NCI-H2227 treated with DMSO at 0.1 percent for 48 hours (cell line): ENCODE measurements around the gene PARN.
"Not testable (repeated sequence)": the region's sequence is repeated elsewhere in the genome, so short reads cannot be mapped to it uniquely, and the experiment has no call there.

Experiments
- DNase-seq: peaks from one replicate; lab custom pipeline; 2025; lab: John Stamatoyannopoulos, UW

PARN gene

DNA sequence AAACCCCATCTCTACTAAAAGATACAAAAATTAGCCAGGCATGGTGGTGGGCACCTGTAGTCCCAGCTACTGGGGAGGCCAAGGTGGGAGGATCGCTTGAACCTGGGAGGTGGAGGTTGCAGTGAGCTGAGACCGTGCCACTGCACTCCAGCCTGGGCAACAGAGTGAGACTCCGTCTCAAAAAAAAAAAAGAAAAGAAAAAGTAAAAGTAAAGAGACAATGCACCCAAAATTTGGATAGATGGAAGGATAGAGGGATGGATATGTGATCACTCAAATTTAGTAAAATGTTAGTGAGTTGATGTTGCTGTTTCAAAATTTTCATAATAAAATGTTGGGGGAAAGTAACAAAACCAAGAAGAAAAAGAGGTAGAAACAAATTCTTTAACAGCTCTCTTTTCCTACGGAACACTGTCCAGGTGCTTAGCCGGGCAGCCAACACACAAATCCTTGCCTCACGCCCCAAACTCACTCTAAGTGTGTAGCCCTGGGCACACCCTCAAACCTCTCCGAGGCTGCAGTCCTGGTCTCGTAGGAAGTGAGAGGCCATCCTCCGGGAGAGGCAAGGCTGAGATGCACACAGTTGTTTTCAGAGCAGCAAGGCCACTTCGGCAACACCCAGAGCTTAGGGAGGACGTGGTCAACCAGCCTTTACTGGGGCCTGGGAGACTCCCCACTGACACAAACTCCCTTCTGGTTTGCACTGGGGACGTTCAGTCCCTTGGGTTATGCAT, 228.9 kb downstream of the PARN start:
- not testable (repeated sequence) for DNase-seq

- DNase-seq: no peak
Measured at GRCh38 chr16:14400285-14400977, 229.6 kb downstream of the PARN start.

- no peak for DNase-seq
Measured at GRCh38 chr16:14399378-14400284, 230.4 kb downstream of the PARN start.

DNA sequence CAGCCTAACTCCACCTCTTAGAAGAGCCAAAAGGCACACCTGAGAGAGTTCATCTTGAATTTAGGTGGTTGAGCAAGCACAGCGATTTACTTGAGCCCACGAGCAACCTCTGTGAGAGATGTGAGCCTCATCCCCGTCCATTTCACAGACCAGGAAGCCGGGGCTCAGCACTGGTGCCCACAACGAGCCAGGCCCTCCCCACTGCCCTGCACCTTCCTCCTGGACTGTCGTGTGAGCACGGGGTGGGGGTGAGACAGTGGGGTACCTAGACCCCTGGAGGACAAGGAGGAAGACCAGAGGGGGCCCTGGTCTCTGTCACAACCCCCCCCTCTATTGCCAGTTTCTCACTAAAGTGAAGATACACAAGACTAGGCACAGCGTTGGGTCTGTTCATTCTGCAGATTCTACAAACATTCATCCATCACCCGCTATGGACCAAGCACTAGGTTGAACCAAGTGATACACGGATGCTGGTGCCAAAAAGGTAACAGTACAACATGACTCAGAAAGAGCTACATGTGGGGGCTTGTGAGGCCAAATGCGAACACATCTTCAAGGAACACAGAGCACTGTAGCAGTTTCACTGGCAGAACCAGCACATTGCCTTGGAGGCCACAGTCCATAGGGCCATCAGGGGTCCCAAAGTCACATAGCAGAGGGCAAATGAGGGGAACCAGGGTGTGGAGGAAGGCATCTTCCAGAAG, 231.9 kb downstream of the PARN start:
- DNase-seq: no peak

DNA sequence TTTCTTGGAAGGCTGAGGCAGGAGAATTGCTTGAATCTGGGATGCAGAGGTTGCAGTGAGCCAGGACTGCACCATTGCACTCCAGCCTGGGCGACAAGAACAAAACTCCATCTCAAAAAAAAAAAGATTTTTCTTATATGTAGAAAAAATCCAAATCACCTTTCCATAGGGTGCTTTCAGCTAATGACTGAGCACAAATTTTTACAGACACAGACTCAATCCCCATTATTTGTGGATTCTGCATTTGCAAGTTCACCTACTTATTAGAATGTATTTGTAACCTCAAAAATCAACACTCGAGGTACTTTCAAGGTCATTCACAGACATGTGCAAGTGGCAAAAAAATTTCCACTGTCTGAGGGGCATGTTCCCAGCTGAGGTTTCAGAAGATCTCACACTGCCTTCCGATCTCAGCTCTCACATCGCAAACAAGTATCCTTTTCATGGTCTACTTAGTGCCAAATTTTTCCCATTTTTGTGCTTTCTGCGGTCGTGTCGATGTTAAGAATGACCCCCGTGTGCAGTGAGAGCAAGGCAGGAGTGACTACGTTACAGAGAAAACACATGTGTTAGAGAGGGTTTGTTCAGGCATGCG, 234.3 kb downstream of the PARN start:
- DNase-seq: not testable (repeated sequence)

- no peak for DNase-seq
Measured at GRCh38 chr16:14394834-14395233, 235.2 kb downstream of the PARN start.

DNA sequence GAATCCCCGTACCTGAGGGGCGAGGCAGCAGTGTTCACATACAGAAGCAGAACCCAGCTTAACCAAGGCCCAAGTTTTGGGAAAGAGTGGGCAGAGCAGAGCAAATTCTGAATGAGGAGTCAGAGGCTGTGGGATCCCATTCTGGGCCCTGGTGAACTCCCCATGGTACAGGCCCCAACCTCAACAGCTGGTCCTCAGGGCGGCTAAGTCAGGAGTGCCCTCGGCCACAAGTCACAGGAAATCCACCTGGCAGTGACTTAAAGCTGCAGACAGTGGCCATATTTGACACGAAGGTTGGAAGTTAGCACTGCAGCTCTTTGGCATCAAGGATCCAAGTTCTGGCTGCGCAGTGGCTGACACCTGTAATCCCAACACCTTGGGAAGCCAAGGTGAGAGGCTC, 237.1 kb downstream of the PARN start:
- no peak for DNase-seq

- no peak for DNase-seq
Measured at GRCh38 chr16:14389359-14389758, 240.7 kb downstream of the PARN start.

DNA sequence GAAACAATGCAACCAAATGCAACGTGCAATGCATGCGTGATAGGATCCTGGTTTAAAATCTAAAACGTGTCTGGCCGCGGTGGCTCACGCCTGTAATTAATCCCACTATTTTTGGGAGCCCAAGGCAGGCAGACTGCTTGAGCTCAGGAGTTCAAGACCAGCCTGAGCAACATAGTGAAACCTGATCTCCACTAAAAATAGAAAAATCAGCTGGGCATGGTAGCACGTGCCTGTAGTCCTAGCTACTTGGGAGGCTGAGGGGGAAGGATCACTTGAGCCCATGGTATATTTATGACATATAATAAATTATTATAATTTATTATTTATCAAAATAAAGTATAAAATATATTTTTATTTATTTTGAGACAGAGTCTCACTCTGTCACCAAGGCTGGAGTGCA, 241.8 kb downstream of the PARN start:
- no peak for DNase-seq

DNA sequence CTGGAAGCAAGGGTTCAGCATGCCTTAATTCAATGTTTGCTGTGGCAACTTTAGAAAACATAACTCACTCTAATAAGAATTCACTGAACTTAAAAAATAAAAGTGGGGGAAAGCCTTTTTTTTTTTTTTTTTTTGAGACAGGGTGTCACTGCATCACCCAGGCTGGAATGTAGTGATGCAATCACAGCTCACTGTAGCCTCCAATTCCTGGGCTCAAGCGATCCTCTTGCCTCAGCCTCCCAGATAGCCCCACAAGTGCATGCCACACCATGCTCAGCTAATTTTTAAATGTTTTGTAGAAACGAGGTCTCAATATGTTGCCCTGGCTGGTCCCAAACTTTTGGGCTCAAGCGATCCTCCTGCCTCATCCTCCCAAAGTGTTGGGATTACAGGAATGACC, 243.9 kb downstream of the PARN start:
- DNase-seq: no peak
